SK-N-SH (cell line): ENCODE results near the gene DLX4. TPM values are rescaled to one million over a fixed set of nuclear protein-coding genes. Genes with fewer than 3 reads are reported as not detected.

ENCODE experiments used
- CTCF ChIA-PET: fragments of 300-600, 350-600 bp; formaldehyde crosslinking; extraction: SDS; loops from one replicate; lab custom pipeline; 2021; lab: Yijun Ruan, JAX
- POLR2A ChIA-PET: fragments of 350-600 bp; sonication (Branson Sonifier 250); formaldehyde crosslinking; extraction: SDS; loops from one replicate; lab custom pipeline; 2020; ENCODE audit warnings: antibody characterized with exemption, inconsistent platforms; lab: Yijun Ruan, JAX
- DNase-seq: peaks from one replicate; pipeline ENCODE4 v3.0.0; 2012
- H2AFZ ChIP-seq: fragments of 200-600 bp; sonication (generic); 2 replicates; pipeline ENCODE4 v1.8.1; 2016; ENCODE audit warnings: antibody characterized with exemption, mild to moderate bottlenecking, low read depth
- H3F3A ChIP-seq: fragments of 200-600 bp; sonication (generic); replicated peaks from 2 replicates; pipeline ENCODE3; 2016; ENCODE audit warnings: antibody characterized with exemption, mild to moderate bottlenecking; ENCODE audit not compliant: insufficient read depth
- H3K27ac ChIP-seq, 2 experiments: fragments of 200-500 bp in 1 of 2; fragments of 200-600 bp in 1 of 2; sonication (Bioruptor generic) in 1 of 2; sonication (generic), shearing (Covaris generic) in 1 of 2; 2 replicates each; pipeline versions ENCODE4 v1.5.1 to v1.6.1; 2014 to 2016; ENCODE audit warnings: low read depth in 2 of 2, inconsistent platforms in 1 of 2, low read length in 1 of 2, mild to moderate bottlenecking in 1 of 2, mixed read lengths in 1 of 2
- H3K27me3 ChIP-seq: fragments of 200-600 bp; sonication (generic), shearing (Covaris generic); 2 replicates; pipeline ENCODE4 v1.6.1; 2016; ENCODE audit warnings: mixed run types; ENCODE audit not compliant: insufficient read depth
- H3K36me3 ChIP-seq, 2 experiments: fragments of 200-500 bp in 1 of 2; fragments of 200-600 bp in 1 of 2; sonication (Bioruptor generic) in 1 of 2; sonication (generic) in 1 of 2; replicated peaks in 1 of 2; 2 replicates each; pipeline versions ENCODE3 to v1.5.1; 2014 to 2016; ENCODE audit warnings: low read length in 1 of 2, mild to moderate bottlenecking in 1 of 2; ENCODE audit not compliant: insufficient read depth in 2 of 2, control insufficient read depth in 1 of 2
- H3K4me1 ChIP-seq, 2 experiments: fragments of 200-500 bp in 1 of 2; fragments of 200-600 bp in 1 of 2; sonication (Bioruptor generic) in 1 of 2; sonication (generic), shearing (Covaris generic) in 1 of 2; 2 replicates each; pipeline versions ENCODE4 v1.5.1 to v1.6.1; 2014 to 2016; ENCODE audit warnings: low read depth in 1 of 2, low read length in 1 of 2, mixed run types in 1 of 2; ENCODE audit not compliant: insufficient read depth in 2 of 2, control insufficient read depth in 1 of 2
- H3K4me2 ChIP-seq: fragments of 200-600 bp; sonication (generic), shearing (Covaris generic); 2 replicates; pipeline ENCODE4 v1.6.1; 2017; ENCODE audit warnings: mixed run types
- H3K4me3 ChIP-seq, 2 experiments: fragments of 200-500 bp in 1 of 2; fragments of 200-600 bp in 1 of 2; sonication (Bioruptor generic) in 1 of 2; sonication (generic), shearing (Covaris generic) in 1 of 2; 2 replicates each; pipeline versions ENCODE4 v1.5.1 to v1.8.1; 2014 to 2016; ENCODE audit warnings: low read depth in 2 of 2, inconsistent platforms in 1 of 2, low read length in 1 of 2, mild to moderate bottlenecking in 1 of 2, mixed read lengths in 1 of 2, moderate library complexity in 1 of 2
- H3K79me2 ChIP-seq: fragments of 200-600 bp; sonication (generic); 2 replicates; pipeline ENCODE4 v1.8.1; 2017; ENCODE audit warnings: mild to moderate bottlenecking; ENCODE audit not compliant: insufficient read depth
- H3K9ac ChIP-seq: fragments of 200-600 bp; sonication (generic); 2 replicates; pipeline ENCODE4 v1.6.1; 2017; ENCODE audit warnings: mixed run types
- H3K9me2 ChIP-seq: fragments of 200-600 bp; sonication (generic); 2 replicates; pipeline ENCODE4 v1.6.1; 2017; ENCODE audit warnings: mixed run types
- H3K9me3 ChIP-seq: fragments of 200-600 bp; sonication (generic); 2 replicates; pipeline ENCODE4 v1.6.1; 2017; ENCODE audit warnings: mixed run types, mild to moderate bottlenecking, moderate library complexity
- H4K20me1 ChIP-seq: fragments of 200-600 bp; sonication (generic); 2 replicates; pipeline ENCODE4 v1.6.1; 2017; ENCODE audit warnings: mild to moderate bottlenecking, mixed run types; ENCODE audit not compliant: insufficient read depth
- CTCF ChIP-seq: fragments of 200-600 bp; sonication (generic); IDR thresholded peaks from 2 replicates; pipeline ENCODE4 v1.6.1; 2017; ENCODE audit warnings: antibody characterized with exemption, mild to moderate bottlenecking, moderate library complexity
- EZH2phosphoT487 ChIP-seq: fragments of 200-600 bp; sonication (generic); IDR thresholded peaks from 2 replicates; pipeline ENCODE4 v1.6.1; 2017; ENCODE audit warnings: low read depth, mixed run types, mild to moderate bottlenecking, antibody characterized with exemption, moderate library complexity, borderline replicate concordance
- FOSL2 ChIP-seq: IDR thresholded peaks from 2 replicates; pipeline ENCODE4 v1.4.0; 2012; ENCODE audit warnings: low read depth, mild to moderate bottlenecking, moderate library complexity, borderline replicate concordance
- FOXM1 ChIP-seq: IDR thresholded peaks from 2 replicates; pipeline ENCODE4 v1.4.0; 2012; ENCODE audit warnings: low read depth, mild to moderate bottlenecking
- GATA2 ChIP-seq: sonication (generic); formaldehyde crosslinking; IDR thresholded peaks from 2 replicates; pipeline ENCODE4 v1.5.0; 2020; ENCODE audit warnings: mild to moderate bottlenecking, missing genetic modification reagents
- IRF3 ChIP-seq: fragments of 150-350 bp; IDR thresholded peaks from 2 replicates; pipeline ENCODE4 v1.6.1; 2016; ENCODE audit warnings: mild to moderate bottlenecking, low read depth, low read length
- JUND ChIP-seq: IDR thresholded peaks from 2 replicates; pipeline ENCODE4 v1.4.0; 2012
- MAX ChIP-seq: IDR thresholded peaks from 2 replicates; pipeline ENCODE4 v1.4.0; 2012; ENCODE audit warnings: low read depth
- SMC3 ChIP-seq: IDR thresholded peaks from 2 replicates; pipeline ENCODE4 v1.6.1; 2012; ENCODE audit warnings: low read depth, low read length, improper control_type of control experiment
- TAF1 ChIP-seq: IDR thresholded peaks from 2 replicates; pipeline ENCODE4 v1.6.1; 2012; ENCODE audit warnings: low read depth, mild to moderate bottlenecking, low read length, moderate library complexity, borderline replicate concordance
- TCF12 ChIP-seq: IDR thresholded peaks from 2 replicates; pipeline ENCODE4 v1.4.0; 2012
- USF2 ChIP-seq: fragments of 150-350 bp; IDR thresholded peaks from 2 replicates; pipeline ENCODE4 v1.6.1; 2017; ENCODE audit warnings: antibody characterized with exemption, low read length, low read depth, borderline replicate concordance
- ZBTB33 ChIP-seq: IDR thresholded peaks from 2 replicates; pipeline ENCODE4 v1.4.0; 2012; ENCODE audit warnings: low read depth, borderline replicate concordance
- WGBS: methylation state at CpG from one replicate; pipeline ENCODE4 v1.1.6; 2017; ENCODE audit warnings: low lambda C conversion rate; 5-methylcytosine and 5-hydroxymethylcytosine counted together
- polyA plus RNA-seq, 3 experiments: library from polyadenylated mRNA; depleted of rRNA; stranded (reverse); fragments of >200 nt; gene quantifications; 2 replicates each; pipeline ENCODE4 v1.2.3, GENCODE V29; 2012
- TF ChIP-seq, protein P1 (sequence below): IDR thresholded peaks from 2 replicates; pipeline ENCODE4 v1.6.1; 2012; ENCODE audit warnings: mild to moderate bottlenecking, low read depth, low read length, moderate library complexity

Gene DLX4
- polyA plus RNA-seq, 1 of the 3 experiments (the other 2 are of a cell fraction): 0.10 TPM

DNA sequence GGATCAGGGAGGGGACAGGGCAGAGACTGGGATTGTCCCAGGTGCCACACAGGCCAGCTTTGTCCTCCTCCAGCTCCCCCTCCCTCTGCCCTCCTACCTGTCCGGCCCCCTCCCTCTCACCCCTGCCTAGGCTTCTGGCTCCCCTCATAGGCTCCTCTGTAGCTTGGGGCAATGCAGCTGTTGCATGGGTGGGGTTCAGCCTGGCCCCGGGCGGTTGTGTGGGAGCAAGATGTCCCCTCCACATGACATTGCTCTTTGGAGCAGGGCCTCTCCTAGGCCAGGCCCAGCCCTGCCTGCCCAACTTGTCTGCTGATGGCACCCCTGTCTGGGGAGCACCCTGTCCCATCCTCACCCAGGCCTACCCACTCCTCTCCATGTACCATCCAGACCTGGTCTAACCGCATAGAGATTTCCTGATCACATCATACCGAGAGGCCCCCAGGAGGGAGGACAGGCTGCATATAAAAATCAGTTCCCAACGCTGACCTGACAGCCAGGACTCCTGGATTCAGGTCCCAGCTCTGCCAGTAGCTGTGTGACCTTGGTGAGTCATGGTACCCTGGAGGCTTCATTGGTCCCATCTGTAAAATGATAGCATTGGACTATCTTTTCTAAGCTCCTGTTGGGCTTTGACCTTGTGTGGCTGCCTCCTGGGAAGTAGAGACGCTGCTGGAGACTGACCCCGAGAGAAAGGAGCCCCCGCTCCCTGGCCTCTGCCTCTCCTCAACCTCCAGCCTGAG, 48.8 kb upstream of the DLX4 start:
- Histone ChIP-seq H3K4me3 (no peak overlapping the region), H3K9me2 (no peaks in the 10 kb centered on the region), H2AFZ (no peak overlapping the region), H3K27ac (no peak overlapping the region), H3F3A (no peaks in the 10 kb centered on the region), H4K20me1 (no peaks in the 10 kb centered on the region), H3K9ac (no peak overlapping the region), H3K4me1 (no peaks in the 10 kb centered on the region), H3K4me2 (no peak overlapping the region), H3K9me3 (no peaks in the 10 kb centered on the region), H3K79me2 (no peaks in the 10 kb centered on the region), H3K27me3 (peaks cover 82% of the 10 kb centered on the region), H3K36me3 (no peaks in the 10 kb centered on the region)
- CTCF ChIA-PET: interaction anchor here (0.7 to 7.2 kb wide), 8 partner anchors 10 to 77 kb away, joined by 3 to 58 read pairs (median 4); no protein-coding TSS in a partner anchor
- no peak for TF ChIP-seq GATA2 (CRISPR knock-in tag)
- no peak for TF ChIP-seq TAF1
- no peak for TF ChIP-seq JUND
- no peak for TF ChIP-seq EZH2phosphoT487
- TF ChIP-seq CTCF: no peak
- TF ChIP-seq, protein P1, sequence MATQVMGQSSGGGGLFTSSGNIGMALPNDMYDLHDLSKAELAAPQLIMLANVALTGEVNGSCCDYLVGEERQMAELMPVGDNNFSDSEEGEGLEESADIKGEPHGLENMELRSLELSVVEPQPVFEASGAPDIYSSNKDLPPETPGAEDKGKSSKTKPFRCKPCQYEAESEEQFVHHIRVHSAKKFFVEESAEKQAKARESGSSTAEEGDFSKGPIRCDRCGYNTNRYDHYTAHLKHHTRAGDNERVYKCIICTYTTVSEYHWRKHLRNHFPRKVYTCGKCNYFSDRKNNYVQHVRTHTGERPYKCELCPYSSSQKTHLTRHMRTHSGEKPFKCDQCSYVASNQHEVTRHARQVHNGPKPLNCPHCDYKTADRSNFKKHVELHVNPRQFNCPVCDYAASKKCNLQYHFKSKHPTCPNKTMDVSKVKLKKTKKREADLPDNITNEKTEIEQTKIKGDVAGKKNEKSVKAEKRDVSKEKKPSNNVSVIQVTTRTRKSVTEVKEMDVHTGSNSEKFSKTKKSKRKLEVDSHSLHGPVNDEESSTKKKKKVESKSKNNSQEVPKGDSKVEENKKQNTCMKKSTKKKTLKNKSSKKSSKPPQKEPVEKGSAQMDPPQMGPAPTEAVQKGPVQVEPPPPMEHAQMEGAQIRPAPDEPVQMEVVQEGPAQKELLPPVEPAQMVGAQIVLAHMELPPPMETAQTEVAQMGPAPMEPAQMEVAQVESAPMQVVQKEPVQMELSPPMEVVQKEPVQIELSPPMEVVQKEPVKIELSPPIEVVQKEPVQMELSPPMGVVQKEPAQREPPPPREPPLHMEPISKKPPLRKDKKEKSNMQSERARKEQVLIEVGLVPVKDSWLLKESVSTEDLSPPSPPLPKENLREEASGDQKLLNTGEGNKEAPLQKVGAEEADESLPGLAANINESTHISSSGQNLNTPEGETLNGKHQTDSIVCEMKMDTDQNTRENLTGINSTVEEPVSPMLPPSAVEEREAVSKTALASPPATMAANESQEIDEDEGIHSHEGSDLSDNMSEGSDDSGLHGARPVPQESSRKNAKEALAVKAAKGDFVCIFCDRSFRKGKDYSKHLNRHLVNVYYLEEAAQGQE: no peak
- TF ChIP-seq ZBTB33: no peak
- TF ChIP-seq FOSL2: no peak
- no peak for TF ChIP-seq FOXM1
- TF ChIP-seq IRF3: no peak
- TF ChIP-seq SMC3: no peak
- TF ChIP-seq MAX: no peak
- TF ChIP-seq TCF12: no peak
- no peak for TF ChIP-seq USF2
- WGBS: 56% methylated on average over 7 of the region's 9 CpGs
- POLR2A ChIA-PET: no interaction called here
- DNase-seq: no peak
